ENCODE results near the gene KDM4C.

KDM4C gene

GRCh38 chr9:6829536-6829935, 71.8 kb downstream of the KDM4C start:
- H2AFZ ChIP-seq (ENCODE audit: low read length, unreplicated experiment), result no peak overlapping the region
- H3K4me3 ChIP-seq (ENCODE audit: low read depth, low read length), result no peak overlapping the region
- no peaks in the 10 kb centered on the region for H3K79me2 ChIP-seq (ENCODE audit: control insufficient read depth, insufficient read depth, low read length, unreplicated experiment)
- no peak overlapping the region for H3K27ac ChIP-seq (ENCODE audit: low read depth, low read length)
- H3K4me1 ChIP-seq (ENCODE audit: control insufficient read depth, insufficient read depth, low read length, unreplicated experiment), result peaks cover 6% of the 10 kb centered on the region
- H3K27me3 ChIP-seq (ENCODE audit: insufficient read depth, low read length), result no peaks in the 10 kb centered on the region
- H3K36me3 ChIP-seq (ENCODE audit: insufficient read depth, low read length), result no peaks in the 10 kb centered on the region; the same call in 1 of the 2 replicates

- no peak overlapping the region for H2AFZ ChIP-seq (ENCODE audit: low read length, unreplicated experiment)
- no peaks in the 10 kb centered on the region for H3K79me2 ChIP-seq (ENCODE audit: control insufficient read depth, insufficient read depth, low read length, unreplicated experiment)
- peak overlapping the region; percentile 3; the same call in 1 of the 2 replicates for H3K27ac ChIP-seq (ENCODE audit: low read depth, low read length)
- no peaks in the 10 kb centered on the region for H3K27me3 ChIP-seq (ENCODE audit: insufficient read depth, low read length)
- H3K36me3 ChIP-seq (ENCODE audit: insufficient read depth, low read length), result no peaks in the 10 kb centered on the region; the same call in 1 of the 2 replicates
- no peak overlapping the region for H3K4me3 ChIP-seq (ENCODE audit: low read depth, low read length)
- H3K4me1 ChIP-seq (ENCODE audit: control insufficient read depth, insufficient read depth, low read length, unreplicated experiment), result peaks cover 6% of the 10 kb centered on the region
These were observed 75.9 kb downstream of the KDM4C start for GRCh38 chr9:6833518-6834192.

GRCh38 chr9:6834306-6834705, 76.5 kb downstream of the KDM4C start:
- H3K79me2 ChIP-seq (ENCODE audit: control insufficient read depth, insufficient read depth, low read length, unreplicated experiment), result no peaks in the 10 kb centered on the region
- no peaks in the 10 kb centered on the region for H3K27me3 ChIP-seq (ENCODE audit: insufficient read depth, low read length)
- no peak overlapping the region for H3K4me3 ChIP-seq (ENCODE audit: low read depth, low read length)
- H2AFZ ChIP-seq (ENCODE audit: low read length, unreplicated experiment), result no peak overlapping the region
- peaks cover 6% of the 10 kb centered on the region for H3K4me1 ChIP-seq (ENCODE audit: control insufficient read depth, insufficient read depth, low read length, unreplicated experiment)
- H3K36me3 ChIP-seq (ENCODE audit: insufficient read depth, low read length), result no peaks in the 10 kb centered on the region; the same call in 1 of the 2 replicates
- no peak overlapping the region for H3K27ac ChIP-seq (ENCODE audit: low read depth, low read length)

- Histone ChIP-seq H3K4me1 (ENCODE audit: control insufficient read depth, insufficient read depth, low read length, unreplicated experiment) (peaks cover 6% of the 10 kb centered on the region), H3K36me3 (ENCODE audit: insufficient read depth, low read length) (no peaks in the 10 kb centered on the region), H2AFZ (ENCODE audit: low read length, unreplicated experiment) (no peak overlapping the region), H3K4me3 (ENCODE audit: low read depth, low read length) (no peak overlapping the region), H3K79me2 (ENCODE audit: control insufficient read depth, insufficient read depth, low read length, unreplicated experiment) (no peaks in the 10 kb centered on the region), H3K27me3 (ENCODE audit: insufficient read depth, low read length) (no peaks in the 10 kb centered on the region), H3K27ac (ENCODE audit: low read depth, low read length) (no peak overlapping the region)
These were observed 80.4 kb downstream of the KDM4C start for GRCh38 chr9:6838158-6838557.

GRCh38 chr9:6842584-6842947, 84.8 kb downstream of the KDM4C start:
- Histone ChIP-seq H3K4me1 (ENCODE audit: control insufficient read depth, insufficient read depth, low read length, unreplicated experiment) (no peaks in the 10 kb centered on the region), H3K27ac (ENCODE audit: low read depth, low read length) (no peak overlapping the region), H3K27me3 (ENCODE audit: insufficient read depth, low read length) (no peaks in the 10 kb centered on the region), H3K36me3 (ENCODE audit: insufficient read depth, low read length) (no peaks in the 10 kb centered on the region), H3K4me3 (ENCODE audit: low read depth, low read length) (no peak overlapping the region), H2AFZ (ENCODE audit: low read length, unreplicated experiment) (no peak overlapping the region), H3K79me2 (ENCODE audit: control insufficient read depth, insufficient read depth, low read length, unreplicated experiment) (no peaks in the 10 kb centered on the region)

GRCh38 chr9:6843742-6844141, 86.0 kb downstream of the KDM4C start:
- Histone ChIP-seq H3K4me3 (ENCODE audit: low read depth, low read length) (no peak overlapping the region), H2AFZ (ENCODE audit: low read length, unreplicated experiment) (no peak overlapping the region), H3K27ac (ENCODE audit: low read depth, low read length) (no peak overlapping the region), H3K4me1 (ENCODE audit: control insufficient read depth, insufficient read depth, low read length, unreplicated experiment) (no peaks in the 10 kb centered on the region), H3K36me3 (ENCODE audit: insufficient read depth, low read length) (no peaks in the 10 kb centered on the region), H3K27me3 (ENCODE audit: insufficient read depth, low read length) (no peaks in the 10 kb centered on the region), H3K79me2 (ENCODE audit: control insufficient read depth, insufficient read depth, low read length, unreplicated experiment) (no peaks in the 10 kb centered on the region)

- H3K36me3 ChIP-seq (ENCODE audit: insufficient read depth, low read length), result peaks cover 3% of the 10 kb centered on the region; the same call in 1 of the 2 replicates
- no peak overlapping the region for H3K27ac ChIP-seq (ENCODE audit: low read depth, low read length)
- no peaks in the 10 kb centered on the region for H3K27me3 ChIP-seq (ENCODE audit: insufficient read depth, low read length)
- H3K4me3 ChIP-seq (ENCODE audit: low read depth, low read length), result no peak overlapping the region
- H2AFZ ChIP-seq (ENCODE audit: low read length, unreplicated experiment), result no peak overlapping the region
- no peaks in the 10 kb centered on the region for H3K79me2 ChIP-seq (ENCODE audit: control insufficient read depth, insufficient read depth, low read length, unreplicated experiment)
- no peaks in the 10 kb centered on the region for H3K4me1 ChIP-seq (ENCODE audit: control insufficient read depth, insufficient read depth, low read length, unreplicated experiment)
These were observed 86.5 kb downstream of the KDM4C start for GRCh38 chr9:6844267-6844666.

GRCh38 chr9:6845128-6845826, 87.5 kb downstream of the KDM4C start:
- H3K27me3 ChIP-seq (ENCODE audit: insufficient read depth, low read length), result no peaks in the 10 kb centered on the region
- no peaks in the 10 kb centered on the region for H3K4me1 ChIP-seq (ENCODE audit: control insufficient read depth, insufficient read depth, low read length, unreplicated experiment)
- H3K4me3 ChIP-seq (ENCODE audit: low read depth, low read length), result no peak overlapping the region
- no peak overlapping the region for H2AFZ ChIP-seq (ENCODE audit: low read length, unreplicated experiment)
- peaks cover 12% of the 10 kb centered on the region; the same call in 1 of the 2 replicates for H3K36me3 ChIP-seq (ENCODE audit: insufficient read depth, low read length)
- H3K27ac ChIP-seq (ENCODE audit: low read depth, low read length), result no peak overlapping the region
- H3K79me2 ChIP-seq (ENCODE audit: control insufficient read depth, insufficient read depth, low read length, unreplicated experiment), result no peaks in the 10 kb centered on the region

- Histone ChIP-seq H3K4me3 (ENCODE audit: low read depth, low read length) (no peak overlapping the region), H3K27ac (ENCODE audit: low read depth, low read length) (no peak overlapping the region), H3K36me3 (ENCODE audit: insufficient read depth, low read length) (peaks cover 12% of the 10 kb centered on the region; the same call in 1 of the 2 replicates), H3K27me3 (ENCODE audit: insufficient read depth, low read length) (no peaks in the 10 kb centered on the region), H3K79me2 (ENCODE audit: control insufficient read depth, insufficient read depth, low read length, unreplicated experiment) (no peaks in the 10 kb centered on the region), H3K4me1 (ENCODE audit: control insufficient read depth, insufficient read depth, low read length, unreplicated experiment) (no peaks in the 10 kb centered on the region), H2AFZ (ENCODE audit: low read length, unreplicated experiment) (no peak overlapping the region)
These were observed 88.1 kb downstream of the KDM4C start for GRCh38 chr9:6845880-6846279.

GRCh38 chr9:6852243-6852963, 94.6 kb downstream of the KDM4C start:
- peak overlapping the region; percentile 24; the same call in 1 of the 2 replicates for H3K27ac ChIP-seq (ENCODE audit: low read depth, low read length)
- H3K36me3 ChIP-seq (ENCODE audit: insufficient read depth, low read length), result peaks cover 12% of the 10 kb centered on the region; the same call in 1 of the 2 replicates
- H3K27me3 ChIP-seq (ENCODE audit: insufficient read depth, low read length), result no peaks in the 10 kb centered on the region
- H2AFZ ChIP-seq (ENCODE audit: low read length, unreplicated experiment), result no peak overlapping the region
- no peak overlapping the region for H3K4me3 ChIP-seq (ENCODE audit: low read depth, low read length)
- peaks cover 3% of the 10 kb centered on the region for H3K79me2 ChIP-seq (ENCODE audit: control insufficient read depth, insufficient read depth, low read length, unreplicated experiment)
- H3K4me1 ChIP-seq (ENCODE audit: control insufficient read depth, insufficient read depth, low read length, unreplicated experiment), result peaks cover 13% of the 10 kb centered on the region
